Purkinje cell (primary cell): ENCODE data around the gene GABARAP. TPM values are rescaled to one million over a fixed set of nuclear protein-coding genes. Genes with fewer than 3 reads are reported as not detected.

Experiments used
- polyA plus RNA-seq: library from polyadenylated mRNA; unstranded; fragments of >200 nt; fragmentation: Nextera tagmentation; gene quantifications from 2 replicates; pipeline ENCODE4 v1.2.1, GENCODE V29; 2014

The GABARAP gene
- polyA plus RNA-seq = 235 and 613 TPM in 2 replicates

GRCh38 chr17:7241783-7242716, at the start of gene GABARAP:
Gene GABARAP, minus strand, starts transcription at chr17:7242449. Its CDS starts 119 bp downstream, at chr17:7242330.

GRCh38 chr17:7281074-7281952, 39.1 kb upstream of the GABARAP start, which contains the start of gene SLC2A4:
Gene SLC2A4, plus strand, starts transcription at chr17:7281718. Its CDS starts 217 bp downstream, at chr17:7281935.

GRCh38 chr17:7262192-7262934, 20.1 kb upstream of the GABARAP start, which contains the start of gene CLDN7:
Gene CLDN7, minus strand, starts transcription at chr17:7262478. Its CDS starts 435 bp downstream, at chr17:7262043.

GRCh38 chr17:7252176-7253043, 10.2 kb upstream of the GABARAP start, which contains the start of gene ELP5:
Gene ELP5, plus strand, starts transcription at chr17:7252215. Its CDS starts 336 bp downstream, at chr17:7252551.

GRCh38 chr17:7251661-7252175, 9.5 kb upstream of the GABARAP start, which contains the start of gene CTDNEP1:
Gene CTDNEP1, minus strand, starts transcription at chr17:7251734. Its CDS starts 438 bp downstream, at chr17:7251296.

GRCh38 chr17:7239091-7240027, 2.9 kb downstream of the GABARAP start, which contains the start of gene PHF23:
Gene PHF23, minus strand, starts transcription at chr17:7239457. Its CDS starts 178 bp downstream, at chr17:7239279.

GRCh38 chr17:7234083-7234951, 7.9 kb downstream of the GABARAP start, which contains the start of gene DVL2:
Gene DVL2, minus strand, starts transcription at chr17:7234517. Its CDS starts 255 bp downstream, at chr17:7234262.

GRCh38 chr17:7219812-7220592, 22.2 kb downstream of the GABARAP start, which contains the start of the genes ACADVL and DLG4:
Gene ACADVL, plus strand, starts transcription at chr17:7219938. Its CDS starts 47 bp downstream, at chr17:7219985.
Gene DLG4, minus strand, starts transcription at chr17:7219836.

Other genes starting within 250 kb of the GABARAP start
- gene ALOX12, start 246.4 kb downstream of the GABARAP start, polyA plus RNA-seq = 0.82 and 1.0 TPM in 2 replicates
- 1,120 and 1,190 TPM in 2 replicates for gene RNASEK, start 229.8 kb downstream of the GABARAP start, polyA plus RNA-seq
- not detected in 2 replicates for gene BCL6B, start 219.4 kb downstream of the GABARAP start, polyA plus RNA-seq
- gene SLC16A13, start 206.4 kb downstream of the GABARAP start, polyA plus RNA-seq = not detected in 2 replicates
- gene SLC16A11, start 198.4 kb downstream of the GABARAP start, polyA plus RNA-seq = not detected in 2 replicates
- not detected in 2 replicates for gene CLEC10A, start 162.2 kb downstream of the GABARAP start, polyA plus RNA-seq
- 0.57 and 4.5 TPM in 2 replicates for gene ASGR2, start 127.6 kb downstream of the GABARAP start, polyA plus RNA-seq
- 1.7 and 5.0 TPM in 2 replicates for gene ASGR1, start 63.1 kb downstream of the GABARAP start, polyA plus RNA-seq
- gene DLG4, start 22.6 kb downstream of the GABARAP start, polyA plus RNA-seq = 1.7 and 3.0 TPM in 2 replicates
- 50.1 and 52.5 TPM in 2 replicates for gene ACADVL, start 22.5 kb downstream of the GABARAP start, polyA plus RNA-seq
- gene DVL2, start 7.9 kb downstream of the GABARAP start, polyA plus RNA-seq = 0.91 and 1.8 TPM in 2 replicates
- gene PHF23, start 3.0 kb downstream of the GABARAP start, polyA plus RNA-seq = 8.9 and 12.1 TPM in 2 replicates
- 9.3 and 15.5 TPM in 2 replicates for gene CTDNEP1, start 9.3 kb upstream of the GABARAP start, polyA plus RNA-seq
- gene ELP5, start 9.8 kb upstream of the GABARAP start, polyA plus RNA-seq = 15.8 and 16.6 TPM in 2 replicates
- gene CLDN7, start 20.0 kb upstream of the GABARAP start, polyA plus RNA-seq = not detected in 2 replicates
- not detected in 2 replicates for gene SLC2A4, start 39.3 kb upstream of the GABARAP start, polyA plus RNA-seq
- not detected in 2 replicates for gene YBX2, start 52.2 kb upstream of the GABARAP start, polyA plus RNA-seq
- gene EIF5A, start 65.2 kb upstream of the GABARAP start, polyA plus RNA-seq = 41.6 and 47.0 TPM in 2 replicates
- 42.5 and 54.6 TPM in 2 replicates for gene GPS2, start 72.9 kb upstream of the GABARAP start, polyA plus RNA-seq
- gene NEURL4, start 86.9 kb upstream of the GABARAP start, polyA plus RNA-seq = 0.34 TPM in 1 of 2 replicates, not detected in the other
- gene ACAP1, start 94.1 kb upstream of the GABARAP start, polyA plus RNA-seq = 4.1 and 5.8 TPM in 2 replicates
- not detected in 2 replicates for gene KCTD11, start 109.7 kb upstream of the GABARAP start, polyA plus RNA-seq
- gene TMEM95, start 112.7 kb upstream of the GABARAP start, polyA plus RNA-seq = not detected in 2 replicates
- 0.15 TPM in 1 of 2 replicates, not detected in the other for gene TNK1, start 138.6 kb upstream of the GABARAP start, polyA plus RNA-seq
- 1.3 and 1.8 TPM in 2 replicates for gene PLSCR3, start 152.1 kb upstream of the GABARAP start, polyA plus RNA-seq
- gene TMEM256, start 161.6 kb upstream of the GABARAP start, polyA plus RNA-seq = 148 and 161 TPM in 2 replicates
- 6.6 and 13.0 TPM in 2 replicates for gene NLGN2, start 165.4 kb upstream of the GABARAP start, polyA plus RNA-seq
- not detected in 2 replicates for gene SPEM1, start 177.9 kb upstream of the GABARAP start, polyA plus RNA-seq
- not detected in 2 replicates for gene SPEM2, start 183.2 kb upstream of the GABARAP start, polyA plus RNA-seq
- not detected in 2 replicates for gene SPEM3, start 186.4 kb upstream of the GABARAP start, polyA plus RNA-seq
- not detected in 2 replicates for gene TMEM102, start 193.0 kb upstream of the GABARAP start, polyA plus RNA-seq
- gene FGF11, start 197.1 kb upstream of the GABARAP start, polyA plus RNA-seq = 1.2 and 2.0 TPM in 2 replicates
- 14.7 and 16.0 TPM in 2 replicates for gene CHRNB1, start 202.6 kb upstream of the GABARAP start, polyA plus RNA-seq
- 9.2 and 9.5 TPM in 2 replicates for gene ZBTB4, start 237.2 kb upstream of the GABARAP start, polyA plus RNA-seq
- not detected in 2 replicates for gene SLC35G6, start 239.0 kb upstream of the GABARAP start, polyA plus RNA-seq
- 6.4 and 7.7 TPM in 2 replicates for gene POLR2A, start 241.9 kb upstream of the GABARAP start, polyA plus RNA-seq